NB4 (cell line): Measurements from ENCODE around the gene ARHGAP23.

ENCODE experiments used
- DNase-seq: peaks from one replicate; pipeline ENCODE4 v3.0.0; 2010; ENCODE audit warnings: low read depth
- H3K4me3 ChIP-seq: one replicate; pipeline ENCODE4 v1.5.1; 2011; ENCODE audit warnings: mild to moderate bottlenecking, low read depth, low read length, moderate library complexity
- CTCF ChIP-seq: IDR thresholded peaks from one replicate; pipeline ENCODE4 v1.5.1; 2012; ENCODE audit warnings: low read depth, low read length
- MAX ChIP-seq: IDR thresholded peaks from 2 replicates; pipeline ENCODE4 v1.6.1; 2011; ENCODE audit warnings: low read depth, low read length
- MYC ChIP-seq: IDR thresholded peaks from 2 replicates; pipeline ENCODE4 v1.6.1; 2011; ENCODE audit warnings: low read depth, low read length
- POLR2A ChIP-seq: IDR thresholded peaks from 2 replicates; pipeline ENCODE4 v1.6.1; 2011; ENCODE audit warnings: mild to moderate bottlenecking; ENCODE audit not compliant: insufficient read length; ENCODE audit errors: extremely low read depth

Gene ARHGAP23

GRCh38 chr17:38549285-38549684, 121.0 kb downstream of the ARHGAP23 start:
- no peak for DNase-seq
- no peak for TF ChIP-seq MAX
- no peak for TF ChIP-seq MYC
- no peak for TF ChIP-seq CTCF
- no peak for TF ChIP-seq POLR2A
- H3K4me3 ChIP-seq = no peak overlapping the region

GRCh38 chr17:38550661-38551060, 122.4 kb downstream of the ARHGAP23 start:
- H3K4me3 ChIP-seq = no peak overlapping the region
- no peak for DNase-seq
- no peak for TF ChIP-seq POLR2A
- TF ChIP-seq MAX = no peak
- TF ChIP-seq CTCF = no peak
- no peak for TF ChIP-seq MYC

GRCh38 chr17:38551121-38551520, 122.9 kb downstream of the ARHGAP23 start:
- DNase-seq = no peak
- TF ChIP-seq MAX = no peak
- no peak for TF ChIP-seq MYC
- no peak for TF ChIP-seq CTCF
- no peak for TF ChIP-seq POLR2A
- no peak overlapping the region for H3K4me3 ChIP-seq

- TF ChIP-seq CTCF (no peak), MYC (no peak), MAX (no peak), POLR2A (no peak)
- H3K4me3 ChIP-seq = no peak overlapping the region
- no peak for DNase-seq
Observed at GRCh38 chr17:38552343-38552742, 124.1 kb downstream of the ARHGAP23 start.

- DNase-seq = no peak
- TF ChIP-seq MYC (no peak), POLR2A (no peak), CTCF (no peak), MAX (no peak)
- no peak overlapping the region for H3K4me3 ChIP-seq
Observed at GRCh38 chr17:38554430-38555350, 126.4 kb downstream of the ARHGAP23 start.
